GM18858 (cell line): ENCODE measurements around the gene LATS1.
"Not testable (repeated sequence)": the region's sequence is repeated elsewhere in the genome, so short reads cannot be mapped to it uniquely, and the experiment has no call there.

Experiments used
- ATAC-seq: cut with Tn5 transposase; IDR thresholded peaks from one replicate; pipeline ENCODE4 v1.9.1; 2021; ENCODE audit not compliant: unreplicated experiment

Gene LATS1

GRCh38 chr6:149728499-149729234, 10.8 kb upstream of the LATS1 start:
- no peak for ATAC-seq

DNA sequence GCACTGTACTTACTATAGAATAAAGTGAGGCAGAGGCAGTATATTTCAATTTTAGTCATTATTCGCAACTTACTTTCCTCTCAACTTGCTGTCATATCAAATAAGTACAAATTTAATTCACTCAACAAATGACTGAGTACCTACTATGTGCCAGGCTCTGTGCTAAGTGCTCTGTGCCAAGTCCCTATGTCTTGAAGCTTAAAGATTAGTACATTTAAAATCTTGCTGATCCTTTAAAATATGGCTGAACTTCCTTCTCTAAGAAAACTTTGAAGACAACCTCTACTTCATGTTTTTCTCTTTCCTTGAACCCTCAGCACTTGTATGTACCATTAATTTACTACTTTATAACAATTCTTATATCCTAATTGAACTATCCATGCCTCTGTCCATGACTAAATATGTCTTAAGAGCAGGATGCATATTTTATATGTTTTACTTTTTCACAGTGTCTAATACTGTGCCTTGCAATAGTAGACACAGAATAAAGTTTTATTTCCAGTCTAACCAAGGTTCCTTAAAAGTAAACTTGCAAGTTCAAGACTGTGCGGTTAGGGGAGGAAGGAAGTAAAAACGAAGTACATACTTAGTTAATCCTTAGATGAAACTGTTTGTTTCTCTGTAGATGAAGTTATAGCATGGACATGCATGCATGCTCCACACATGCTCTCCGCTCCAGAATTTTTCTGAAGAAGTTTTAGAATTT, 10.0 kb upstream of the LATS1 start:
- no peak for ATAC-seq

DNA sequence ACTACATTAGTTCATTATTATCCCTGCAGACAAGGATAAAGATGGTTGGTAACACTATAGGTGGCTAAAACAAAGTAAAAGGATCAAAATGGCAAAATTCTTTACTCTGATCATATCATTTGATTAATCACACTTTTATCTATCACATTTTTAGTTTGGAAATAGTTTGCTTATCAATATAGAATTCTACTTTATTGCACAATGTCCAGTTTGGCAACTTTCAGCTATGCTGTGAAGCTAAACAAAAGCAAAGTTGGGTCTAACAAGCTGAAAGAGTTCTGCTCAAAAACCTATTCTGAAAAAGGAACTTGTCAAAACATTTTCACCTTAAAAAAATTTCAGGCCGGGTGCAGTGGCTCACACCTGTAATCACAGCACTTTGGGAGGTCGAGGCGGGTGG, 7.9 kb upstream of the LATS1 start:
- ATAC-seq: no peak

- ATAC-seq: no peak
Observed at GRCh38 chr6:149723771-149724417, 6.0 kb upstream of the LATS1 start.

DNA sequence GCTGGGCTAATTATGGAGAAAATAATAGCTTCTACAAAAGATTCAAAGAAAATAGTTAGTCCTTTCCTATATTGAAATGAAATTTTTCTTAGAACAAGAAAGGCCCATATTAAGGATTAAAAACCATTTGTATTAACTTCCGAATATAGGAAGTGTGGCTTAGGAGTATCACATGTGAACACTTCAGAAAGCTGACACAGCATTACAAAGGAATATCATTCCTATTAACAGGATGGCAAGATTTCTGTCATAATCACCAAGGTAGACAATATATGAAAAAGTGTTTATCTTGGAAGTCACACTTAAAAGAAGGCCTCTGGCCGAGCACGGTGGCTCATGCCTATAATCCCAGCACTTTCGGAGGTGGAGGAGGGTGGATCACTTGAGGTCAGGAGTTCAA, 5.4 kb upstream of the LATS1 start:
- ATAC-seq: no peak

DNA sequence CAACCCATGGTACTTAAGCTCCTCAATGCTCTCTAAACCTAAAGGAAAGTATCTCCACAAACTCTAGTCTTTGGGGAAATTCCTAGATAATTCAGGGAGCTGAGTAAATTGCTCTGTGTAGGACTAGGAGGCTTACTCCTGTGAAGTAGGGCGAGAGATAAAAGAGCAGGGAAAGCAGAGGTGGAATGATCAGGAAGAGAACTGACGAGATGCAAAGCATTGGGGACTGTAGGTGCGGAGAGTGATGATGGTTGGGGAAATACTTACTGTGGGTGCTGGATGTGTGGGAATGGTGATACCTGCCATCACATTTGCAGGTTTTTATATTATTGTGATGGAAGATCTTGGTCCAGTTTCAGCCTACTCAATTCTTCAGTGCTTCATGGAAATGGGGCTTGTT, 1.6 kb upstream of the LATS1 start:
- ATAC-seq: no peak

DNA sequence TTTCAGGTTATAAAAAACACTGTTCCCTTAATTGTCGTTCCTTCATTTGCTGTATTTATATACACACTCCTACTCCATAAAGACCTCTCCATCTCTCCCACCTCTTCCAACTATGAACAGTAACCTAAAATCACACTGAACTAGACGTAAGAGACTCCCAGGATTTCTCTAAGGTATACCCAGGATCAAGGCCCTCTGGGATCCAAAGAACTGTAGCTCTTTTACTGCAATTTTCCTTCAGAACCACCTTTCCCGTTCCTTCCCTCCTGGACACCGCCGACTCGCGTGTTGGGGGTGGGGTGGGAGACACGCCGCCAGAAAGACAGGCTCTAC, 680 bp downstream of the LATS1 start:
- no peak for ATAC-seq

DNA sequence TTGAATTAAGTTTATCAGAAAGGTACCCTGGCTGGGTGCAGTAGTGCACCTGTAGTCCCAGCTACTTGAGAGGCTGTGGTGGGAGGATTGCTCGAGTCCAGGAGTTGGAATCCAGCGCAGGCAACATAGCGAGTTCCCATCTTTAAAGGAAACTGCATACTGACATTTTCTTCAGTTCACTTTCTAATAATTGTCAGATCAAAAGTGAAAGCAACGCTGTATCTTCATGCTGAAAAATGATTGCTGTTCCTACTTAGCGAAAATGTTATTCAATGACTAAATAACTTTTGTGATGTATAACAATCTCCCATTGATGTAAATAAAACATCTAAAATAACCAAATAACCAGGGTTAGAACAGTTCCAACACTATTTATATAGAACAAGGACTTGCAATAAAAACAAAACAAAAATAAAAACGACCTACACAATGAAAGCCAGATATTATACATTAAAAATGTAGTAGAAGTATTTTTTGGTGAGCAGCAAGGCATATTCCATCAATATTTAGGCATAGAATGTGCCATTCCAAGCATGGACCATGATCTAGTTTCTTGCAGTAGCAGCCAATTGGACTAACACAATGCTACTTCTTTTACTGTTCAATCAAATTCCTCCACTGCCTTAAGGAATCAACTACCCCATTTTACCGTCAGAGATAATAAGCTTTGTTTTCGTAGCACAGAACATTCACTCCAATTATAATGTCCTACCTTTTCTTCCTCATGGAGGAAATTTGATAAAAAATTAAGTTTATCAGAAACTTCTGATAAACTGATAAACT, 1.5 kb downstream of the LATS1 start:
- ATAC-seq: no peak

DNA sequence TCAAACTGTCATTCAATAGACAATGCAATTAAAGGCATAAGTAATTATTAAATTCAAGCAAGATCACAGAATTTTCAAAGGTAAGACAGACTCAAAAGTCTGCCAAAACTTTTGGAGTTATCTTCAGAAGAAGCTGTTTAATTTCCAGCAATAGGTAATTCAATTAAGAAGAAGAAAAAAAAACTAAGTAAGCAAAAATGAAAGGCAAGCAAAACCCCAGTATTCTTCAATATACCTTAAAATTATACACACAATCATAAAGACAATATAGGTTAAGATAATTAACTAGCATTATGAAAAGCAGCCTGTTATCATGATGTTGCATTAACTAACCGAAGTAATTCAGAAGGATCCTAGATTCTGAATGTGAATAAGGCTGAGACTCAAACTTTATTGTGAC, 3.5 kb downstream of the LATS1 start:
- ATAC-seq: no peak

GRCh38 chr6:149711711-149712110, 6.2 kb downstream of the LATS1 start:
- no peak for ATAC-seq

- ATAC-seq: no peak
Observed at GRCh38 chr6:149701714-149702113, 16.2 kb downstream of the LATS1 start.

- no peak for ATAC-seq
Observed at GRCh38 chr6:149699150-149699549, 18.8 kb downstream of the LATS1 start.

- no peak for ATAC-seq
Observed at GRCh38 chr6:149698175-149698574, 19.7 kb downstream of the LATS1 start.

GRCh38 chr6:149696901-149697300, 21.0 kb downstream of the LATS1 start:
- ATAC-seq: no peak

DNA sequence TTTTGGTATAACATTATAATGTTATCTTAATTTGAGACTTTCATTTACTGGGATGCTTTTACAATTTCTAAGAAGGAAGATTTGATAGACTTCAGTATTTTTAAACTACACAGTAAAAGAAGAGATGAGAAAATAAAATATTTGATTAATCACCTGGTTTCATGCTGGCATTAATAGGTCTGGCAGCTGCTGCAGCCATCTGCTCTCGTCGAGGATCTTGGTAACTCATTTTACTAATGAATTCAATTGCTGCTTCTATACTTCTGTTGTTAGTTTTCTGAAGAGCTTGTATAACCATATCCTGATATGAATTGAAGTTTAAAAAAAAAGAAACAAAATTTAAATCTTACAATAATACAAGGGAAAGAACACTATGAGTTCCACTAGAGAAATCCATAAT, 23.0 kb downstream of the LATS1 start:
- no peak for ATAC-seq

DNA sequence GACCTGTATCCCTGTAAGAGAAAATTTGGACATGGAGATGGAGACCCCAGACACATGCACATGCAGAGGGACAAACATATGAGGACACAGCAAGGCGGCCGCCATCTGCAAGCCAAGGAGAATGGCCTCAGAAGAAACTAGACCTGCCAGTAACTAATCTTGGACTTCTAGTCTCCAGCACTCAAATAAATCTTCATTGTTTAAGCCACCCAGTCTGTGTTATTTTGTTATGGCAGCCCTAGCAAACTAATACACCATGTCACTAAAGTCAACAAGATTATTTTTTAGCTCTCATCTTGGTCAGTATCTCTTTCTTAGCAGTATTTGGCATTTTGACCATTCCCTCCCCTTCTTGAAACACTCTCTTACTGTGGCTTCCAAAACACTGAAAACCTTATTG, 26.7 kb downstream of the LATS1 start:
- ATAC-seq: no peak

GRCh38 chr6:149686230-149686629, 31.7 kb downstream of the LATS1 start:
- no peak for ATAC-seq

GRCh38 chr6:149683256-149683859, 34.5 kb downstream of the LATS1 start:
- ATAC-seq: no peak

DNA sequence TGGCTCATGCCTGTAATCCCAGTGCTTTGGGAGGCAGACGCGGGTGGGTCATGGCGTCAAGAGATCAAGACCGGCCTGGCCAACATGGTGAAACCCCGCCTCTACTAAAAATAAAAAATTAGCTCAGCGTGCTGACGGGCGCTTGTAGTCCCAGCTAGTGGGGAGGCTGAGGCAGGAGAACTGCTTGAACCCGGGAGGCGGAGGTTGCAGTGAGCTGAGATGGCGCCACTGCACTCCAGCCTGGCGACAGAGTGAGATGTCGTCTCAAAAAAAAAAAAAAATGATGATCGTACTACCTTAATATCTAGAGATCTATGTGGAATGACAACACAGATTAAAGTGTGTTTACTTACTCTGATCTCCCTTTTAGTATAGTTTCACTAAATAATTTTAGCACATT, 36.1 kb downstream of the LATS1 start:
- ATAC-seq: not testable (repeated sequence)

DNA sequence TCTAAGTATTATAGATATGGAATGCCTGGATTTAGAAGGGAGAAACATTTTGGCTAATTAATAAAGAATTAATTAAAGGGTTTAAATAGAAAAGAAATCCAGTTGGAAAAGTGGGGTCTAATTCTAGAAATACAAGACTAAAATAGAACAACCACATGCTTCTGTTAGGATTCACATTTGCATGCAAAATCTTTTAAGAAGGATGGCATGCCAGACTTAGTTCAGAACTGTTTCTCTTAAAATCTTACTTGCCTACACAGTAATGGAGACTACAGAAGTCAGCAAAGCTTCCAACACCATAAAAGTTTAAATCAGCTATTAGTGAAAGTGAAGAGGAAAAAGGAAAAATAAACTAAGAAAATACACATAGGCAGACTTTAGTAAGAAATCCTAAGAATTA, 36.7 kb downstream of the LATS1 start:
- ATAC-seq: no peak

DNA sequence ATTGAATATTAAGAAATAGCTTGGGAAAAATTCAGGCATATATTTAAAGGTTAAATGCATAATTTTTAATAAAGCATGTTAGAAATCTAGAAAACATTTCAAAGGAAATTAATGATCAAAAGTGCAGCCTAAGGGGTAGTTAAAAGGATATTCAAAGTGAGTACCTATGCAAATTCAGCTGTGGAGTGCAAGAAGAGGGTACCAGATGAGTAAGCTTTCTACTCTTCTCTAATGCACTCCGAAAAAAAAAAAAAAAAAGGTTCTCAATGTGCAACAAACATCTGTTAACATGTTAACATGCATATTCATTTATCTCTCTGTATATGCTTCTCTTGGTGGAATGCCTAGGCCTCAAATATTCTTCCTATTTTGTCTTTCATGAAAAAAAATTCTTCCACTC, 37.4 kb downstream of the LATS1 start:
- ATAC-seq: no peak
